GM12864 (cell line): ENCODE data around the gene FKBP5.
"Not testable (repeated sequence)": the region's sequence is repeated elsewhere in the genome, so short reads cannot be mapped to it uniquely, and the experiment has no call there.

ENCODE experiments used
- DNase-seq: peaks from one replicate; pipeline ENCODE4 v3.0.0-alpha.2; 2011; ENCODE audit warnings: low read depth
- H3K4me3 ChIP-seq: 2 replicates; pipeline ENCODE4 v1.5.1; 2011; ENCODE audit warnings: mild to moderate bottlenecking, low read depth, low read length, control low read depth
- TF ChIP-seq, protein P1 (sequence below): IDR thresholded peaks from 2 replicates; pipeline ENCODE4 v1.5.1; 2011; ENCODE audit warnings: low read depth, mild to moderate bottlenecking, moderate library complexity, low read length, control low read depth, inconsistent platforms; ENCODE audit errors: missing control alignments

FKBP5 gene

GRCh38 chr6:35543459-35544193, 145.1 kb downstream of the FKBP5 start:
- TF ChIP-seq, protein P1, sequence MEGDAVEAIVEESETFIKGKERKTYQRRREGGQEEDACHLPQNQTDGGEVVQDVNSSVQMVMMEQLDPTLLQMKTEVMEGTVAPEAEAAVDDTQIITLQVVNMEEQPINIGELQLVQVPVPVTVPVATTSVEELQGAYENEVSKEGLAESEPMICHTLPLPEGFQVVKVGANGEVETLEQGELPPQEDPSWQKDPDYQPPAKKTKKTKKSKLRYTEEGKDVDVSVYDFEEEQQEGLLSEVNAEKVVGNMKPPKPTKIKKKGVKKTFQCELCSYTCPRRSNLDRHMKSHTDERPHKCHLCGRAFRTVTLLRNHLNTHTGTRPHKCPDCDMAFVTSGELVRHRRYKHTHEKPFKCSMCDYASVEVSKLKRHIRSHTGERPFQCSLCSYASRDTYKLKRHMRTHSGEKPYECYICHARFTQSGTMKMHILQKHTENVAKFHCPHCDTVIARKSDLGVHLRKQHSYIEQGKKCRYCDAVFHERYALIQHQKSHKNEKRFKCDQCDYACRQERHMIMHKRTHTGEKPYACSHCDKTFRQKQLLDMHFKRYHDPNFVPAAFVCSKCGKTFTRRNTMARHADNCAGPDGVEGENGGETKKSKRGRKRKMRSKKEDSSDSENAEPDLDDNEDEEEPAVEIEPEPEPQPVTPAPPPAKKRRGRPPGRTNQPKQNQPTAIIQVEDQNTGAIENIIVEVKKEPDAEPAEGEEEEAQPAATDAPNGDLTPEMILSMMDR, result no peak
- no peak for DNase-seq

DNA sequence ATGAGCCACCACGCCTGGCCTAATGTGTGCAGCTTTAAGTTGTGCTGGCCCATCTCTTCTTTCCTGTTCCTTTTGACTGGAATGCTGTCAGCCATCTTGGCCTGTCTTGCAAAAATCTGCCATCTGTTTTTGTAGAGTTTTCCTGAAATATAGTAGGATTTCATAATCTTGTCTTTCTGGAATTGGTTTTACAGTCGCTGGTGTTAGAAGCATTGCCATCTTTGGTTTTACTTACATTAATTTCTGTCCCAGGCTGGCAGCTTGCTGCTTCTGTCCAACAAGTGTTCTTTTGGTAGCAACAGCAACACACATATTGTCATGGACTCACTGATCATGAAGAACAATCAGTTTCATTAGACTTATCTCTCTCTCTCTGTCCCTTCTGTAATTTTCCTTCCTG, 146.9 kb downstream of the FKBP5 start:
- TF ChIP-seq, protein P1, result no peak
- DNase-seq, result no peak
- no peak overlapping the region for H3K4me3 ChIP-seq

More at GRCh38 chr6:35543459-35544193, 145.1 kb downstream of the FKBP5 start:
- H3K4me3 ChIP-seq, result no peak overlapping the region

GRCh38 chr6:35539223-35539622, 149.5 kb downstream of the FKBP5 start:
- no peak overlapping the region for H3K4me3 ChIP-seq
- no peak for DNase-seq
- TF ChIP-seq, protein P1, result no peak

DNA sequence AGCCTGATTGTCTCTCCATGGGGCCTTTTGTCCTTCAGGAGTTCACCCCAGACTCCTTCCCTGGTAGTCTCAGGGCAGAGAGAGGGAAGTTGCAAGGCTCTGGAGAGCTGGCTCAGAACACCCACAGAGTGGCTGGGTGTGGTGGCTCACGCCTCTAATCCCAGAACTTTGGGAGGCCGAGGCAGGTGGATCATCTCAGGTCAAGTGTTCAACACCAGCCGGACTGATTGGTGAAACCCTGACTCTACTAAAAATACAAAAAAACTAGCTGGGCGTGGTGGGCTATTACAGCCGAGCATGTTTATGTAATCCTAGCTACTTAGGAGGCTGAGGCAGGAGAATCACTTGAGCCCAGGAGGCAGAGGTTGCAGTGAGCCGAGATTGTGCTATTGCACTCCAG, 152.9 kb downstream of the FKBP5 start:
- not testable (repeated sequence) for DNase-seq, H3K4me3 ChIP-seq

- TF ChIP-seq, protein P1, result no peak
- no peak for DNase-seq
- no peak overlapping the region for H3K4me3 ChIP-seq
These were observed 154.1 kb downstream of the FKBP5 start for GRCh38 chr6:35534407-35535170.

DNA sequence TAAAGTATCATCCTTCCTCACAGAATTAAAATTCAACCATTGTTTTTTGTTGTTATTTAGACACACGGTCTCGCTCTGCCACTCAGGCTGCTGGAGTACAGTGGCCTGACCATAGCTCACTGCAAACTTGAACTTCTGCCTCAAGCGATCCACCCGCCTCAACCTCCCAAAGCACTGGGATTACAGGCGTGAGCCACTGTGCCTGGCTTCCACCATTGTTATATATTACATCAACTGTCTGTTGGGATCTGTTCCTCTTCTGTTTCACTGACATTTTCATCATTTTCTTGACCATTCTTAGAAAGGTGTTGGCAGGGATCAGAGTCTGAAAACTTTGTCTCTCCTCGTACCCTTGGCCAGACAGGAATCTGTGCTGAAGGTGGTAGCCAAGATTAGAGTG, 154.7 kb downstream of the FKBP5 start:
- H3K4me3 ChIP-seq, result no peak overlapping the region
- DNase-seq, result no peak
- TF ChIP-seq, protein P1, result no peak

GRCh38 chr6:35532126-35532525, 156.6 kb downstream of the FKBP5 start:
- TF ChIP-seq, protein P1, result no peak
- no peak for DNase-seq
- no peak overlapping the region for H3K4me3 ChIP-seq
